WTC11 (cell line): Measurements from ENCODE around the gene LMAN2. TPM values are rescaled to one million over a fixed set of nuclear protein-coding genes. Genes with fewer than 3 reads are reported as not detected.
A peak's percentile ranks its signal among the peaks of the same experiment; 100 is the strongest.

Experiments
- ATAC-seq: fragments of 200-7000 bp; cut with Tn5 transposase; 2 replicates; pipeline ENCODE4 v1.10.0; 2021; ENCODE audit warnings: mild to moderate bottlenecking, moderate library complexity
- CTCF ChIA-PET: fragments of 300-600 bp; sonication (Branson Sonifier 250); formaldehyde crosslinking; loops from one replicate; lab custom pipeline; 2021; ENCODE audit warnings: antibody characterized with exemption; lab: Charles Lee
- POLR2A ChIA-PET: fragments of 350-600 bp; sonication (Branson Sonifier 250); formaldehyde crosslinking; loops from one replicate; lab custom pipeline; 2021; ENCODE audit warnings: antibody characterized with exemption; lab: Charles Lee
- DNase-seq: peaks from one replicate; pipeline ENCODE4 v3.0.0; 2021; ENCODE audit warnings: low spot score
- H3K27ac Mint-ChIP-seq: 2 replicates; pipeline ENCODE4 v1.8.0; 2021; ENCODE audit warnings: mixed read lengths
- H3K27me3 Mint-ChIP-seq: 2 replicates; pipeline ENCODE4 v1.8.0; 2021; ENCODE audit warnings: low read depth, mild to moderate bottlenecking, moderate library complexity, mixed read lengths
- H3K36me3 Mint-ChIP-seq: 2 replicates; pipeline ENCODE4 v1.8.0; 2021; ENCODE audit warnings: mixed read lengths
- H3K4me1 Mint-ChIP-seq: 2 replicates; pipeline ENCODE4 v1.8.0; 2022; ENCODE audit warnings: mixed read lengths
- H3K4me3 Mint-ChIP-seq: 2 replicates; pipeline ENCODE4 v1.8.0; 2021; ENCODE audit warnings: mild to moderate bottlenecking, moderate library complexity, mixed read lengths
- H3K9me3 Mint-ChIP-seq: 2 replicates; pipeline ENCODE4 v1.8.0; 2021; ENCODE audit warnings: mixed read lengths
- ARID4B ChIP-seq: sonication (generic); formaldehyde crosslinking; IDR thresholded peaks from 2 replicates; pipeline ENCODE4 v1.8.0; 2023; ENCODE audit warnings: missing genetic modification reagents, mild to moderate bottlenecking, borderline replicate concordance
- ATF1 ChIP-seq: sonication (generic); formaldehyde crosslinking; IDR thresholded peaks from 2 replicates; pipeline ENCODE4 v1.8.1; 2023; ENCODE audit warnings: mild to moderate bottlenecking, moderate library complexity, missing genetic modification reagents
- CREM ChIP-seq: sonication (generic); formaldehyde crosslinking; IDR thresholded peaks from 2 replicates; pipeline ENCODE4 v1.8.1; 2022; ENCODE audit warnings: mild to moderate bottlenecking, missing genetic modification reagents, moderate library complexity
- E2F1 ChIP-seq: sonication (generic); formaldehyde crosslinking; IDR thresholded peaks from 2 replicates; pipeline ENCODE4 v1.8.0; 2022; ENCODE audit warnings: mild to moderate bottlenecking, missing genetic modification reagents
- MLX ChIP-seq: sonication (generic); formaldehyde crosslinking; IDR thresholded peaks from 2 replicates; pipeline ENCODE4 v1.8.1; 2023; ENCODE audit warnings: mild to moderate bottlenecking, missing genetic modification reagents, moderate library complexity
- PRDM15 ChIP-seq: sonication (generic); formaldehyde crosslinking; IDR thresholded peaks from 2 replicates; pipeline ENCODE4 v1.8.0; 2022; ENCODE audit warnings: missing genetic modification reagents
- SMAD3 ChIP-seq: sonication (generic); formaldehyde crosslinking; IDR thresholded peaks from 2 replicates; pipeline ENCODE4 v1.8.0; 2022; ENCODE audit warnings: missing genetic modification reagents, mild to moderate bottlenecking, borderline replicate concordance
- SMAD4 ChIP-seq: sonication (generic); formaldehyde crosslinking; IDR thresholded peaks from 2 replicates; pipeline ENCODE4 v1.8.0; 2022; ENCODE audit warnings: mild to moderate bottlenecking, missing genetic modification reagents
- TEAD1 ChIP-seq: sonication (generic); formaldehyde crosslinking; IDR thresholded peaks from 2 replicates; pipeline ENCODE4 v1.8.0; 2022; ENCODE audit warnings: mild to moderate bottlenecking, missing genetic modification reagents
- TP53 ChIP-seq: sonication (generic); formaldehyde crosslinking; IDR thresholded peaks from 2 replicates; pipeline ENCODE4 v1.8.1; 2023; ENCODE audit warnings: mild to moderate bottlenecking, missing genetic modification reagents
- USF1 ChIP-seq: sonication (generic); formaldehyde crosslinking; IDR thresholded peaks from 2 replicates; pipeline ENCODE4 v1.8.0; 2022; ENCODE audit warnings: mild to moderate bottlenecking, missing genetic modification reagents
- ZNF138 ChIP-seq: sonication (generic); formaldehyde crosslinking; conservative IDR thresholded peaks from 2 replicates; pipeline ENCODE4 v1.8.1; 2022; ENCODE audit warnings: mild to moderate bottlenecking, moderate library complexity, missing genetic modification reagents
- ZNF281 ChIP-seq: sonication (generic); formaldehyde crosslinking; IDR thresholded peaks from 2 replicates; pipeline ENCODE4 v1.8.0; 2023; ENCODE audit warnings: mild to moderate bottlenecking, missing genetic modification reagents
- total RNA-seq: library from RNA; stranded (reverse); gene quantifications from 3 replicates; pipeline ENCODE4 v1.2.3, GENCODE V29; 2021

LMAN2 gene
- total RNA-seq, 1 experiment from 2014 or later, result 162 TPM

- TF ChIP-seq SMAD3 (CRISPR knock-in tag), result no peak
- no peak for TF ChIP-seq TP53 (CRISPR knock-in tag)
- TF ChIP-seq E2F1, result no peak
Measured at GRCh38 chr5:177313561-177314259, 37.8 kb downstream of the LMAN2 start (continued).

- H3K4me3 Mint-ChIP-seq, result peak overlapping the region; percentile 64
- TF ChIP-seq ATF1, result 0 out of 2 replicates have a peak, but pooled peaks have one; percentile 71
- TF ChIP-seq ZNF138 (CRISPR knock-in tag), result no peak
- TF ChIP-seq PRDM15 (CRISPR knock-in tag), result no peak
- TF ChIP-seq TEAD1 (CRISPR knock-in tag), result 0 out of 2 replicates have a peak, but pooled peaks have one; percentile 18
- peak; percentile 79; the same call in 1 of the 2 replicates for TF ChIP-seq MLX
- peak; percentile 70; the same call in 1 of the 2 replicates for TF ChIP-seq ARID4B
- 0 out of 2 replicates have a peak, but pooled peaks have one; percentile 44 for TF ChIP-seq USF1 (CRISPR knock-in tag)
- no peak for TF ChIP-seq SMAD4
- TF ChIP-seq ZNF281 (CRISPR knock-in tag), result peak; percentile 64; the same call in 1 of the 2 replicates
- 0 out of 2 replicates have a peak, but pooled peaks have one; percentile 2 for TF ChIP-seq CREM (CRISPR knock-in tag)
- POLR2A ChIA-PET, result interaction anchor here (0.6 to 2.3 kb wide), 4 partner anchors 9 to 114 kb away, joined by 3 to 8 read pairs (median 4); partner anchors contain the start of genes GRK6, PRELID1 and RAB24
- peaks cover 18% of the 10 kb centered on the region for H3K4me1 Mint-ChIP-seq
- no peaks in the 10 kb centered on the region for H3K27me3 Mint-ChIP-seq
- DNase-seq, result peak; percentile 55
- peaks cover 2% of the 10 kb centered on the region; the same call in 1 of the 2 replicates for H3K36me3 Mint-ChIP-seq
- no peaks in the 10 kb centered on the region for H3K9me3 Mint-ChIP-seq
- peak overlapping the region; percentile 32; the same call in 1 of the 2 replicates for H3K27ac Mint-ChIP-seq
- ATAC-seq, result peak; percentile 4
- CTCF ChIA-PET, result interaction anchor here (0.5 to 4.5 kb wide), 20 partner anchors 11 to 201 kb away, joined by 3 to 91 read pairs (median 6); partner anchors contain the start of genes PDLIM7 and PRR7
Measured at GRCh38 chr5:177312649-177313181, 38.8 kb downstream of the LMAN2 start.
